Psoas muscle (tissue), 8 donors: Measurements from ENCODE around the gene POU6F1. TPM values are rescaled to one million over a fixed set of nuclear protein-coding genes. Genes with fewer than 3 reads are reported as not detected.

Experiments used
- ATAC-seq, 4 donors: fragments of 200-7000 bp; cut with Tn5 transposase; one replicate each; pipeline ENCODE4 v1.9.1; 2020; ENCODE audit warnings: moderate library complexity in 3 of 4, mild to moderate bottlenecking in 2 of 4
- DNase-seq, 2 donors: peaks; one replicate each; pipeline ENCODE4 v3.0.0-alpha.2; 2020
- H3K27ac ChIP-seq: fragments of 200-600 bp; one replicate; pipeline ENCODE4 v1.8.0; 2022
- H3K27me3 ChIP-seq, 3 donors: fragments of 200-600 bp in 1 of 3; one replicate each; pipeline versions ENCODE4 v1.6.1 to v1.8.0; 2013 to 2022; ENCODE audit warnings: low read length in 2 of 3, mild to moderate bottlenecking in 2 of 3, moderate library complexity in 1 of 3; ENCODE audit not compliant: insufficient read depth in 3 of 3
- H3K36me3 ChIP-seq, 2 donors: fragments of 200-600 bp in 1 of 2; one replicate each; pipeline versions ENCODE4 v1.6.1 to v1.8.0; 2013 to 2022; ENCODE audit warnings: low read depth in 1 of 2, mild to moderate bottlenecking in 1 of 2, moderate library complexity in 1 of 2; ENCODE audit not compliant: insufficient read depth in 1 of 2
- H3K4me1 ChIP-seq: fragments of 200-600 bp; one replicate; pipeline ENCODE4 v1.8.0; 2022
- H3K4me3 ChIP-seq: fragments of 200-600 bp; one replicate; pipeline ENCODE4 v1.8.0; 2022; ENCODE audit warnings: mild to moderate bottlenecking
- H3K9me3 ChIP-seq: fragments of 200-600 bp; one replicate; pipeline ENCODE4 v1.8.0; 2022
- WGBS, 3 donors: extraction: QIAGEN DNeasy Blood & Tissue Kit; methylation state at CpG; one replicate each; pipeline versions ENCODE4 v1.1.6 to v1.1.7; 2013; 5-methylcytosine and 5-hydroxymethylcytosine counted together
- intact Hi-C, 2 donors: fragments of 100-400 bp; cut with DNase I; formaldehyde crosslinking; loops; one replicate each; pipeline versions ENCODE4 v1.11.0 to v1.14.2; 2022
- polyA plus RNA-seq, 3 donors: library from polyadenylated mRNA; stranded (reverse); fragments of 200-250 nt; gene quantifications; one replicate each; pipeline ENCODE4 v1.2.3, GENCODE V29; 2013
- total RNA-seq, 4 donors: library from RNA; stranded (reverse); fragmentation: NEBNext Ultra II Directional in 2 of 4; extraction: Animal tissue kit (Norgen Biotek cat#: 25700) in 2 of 4; gene quantifications; one replicate each; pipeline versions ENCODE4 v1.2.1 to v1.2.4, GENCODE V29; 2021 to 2023
- TF ChIP-seq, protein P1 (sequence below): fragments of 200-600 bp; IDR thresholded peaks from one replicate; pipeline ENCODE4 v1.8.0; 2022; ENCODE audit warnings: antibody characterized with exemption
- donor health status: healthy with polysubstance abuse.
- donor health status: DM: no; HTN: no; CAD: no; lungs with moderate emphysema.
- donor health status: Bipolar disorder and iron deficiency.
- donor health status: healthy.
- donor health status: DM: yes; HTN: yes; CAD: no.
- donor health status: DM: no; HTN: no; CAD: no.
- donor health status: DM: no; HTN: no; CAD: no.
- donor health status: DM: yes; HTN: yes; CAD: no.

The POU6F1 gene
- total and polyA plus RNA-seq, 7 donors = 2.3 to 20.9 (median 10.3) TPM

DNA sequence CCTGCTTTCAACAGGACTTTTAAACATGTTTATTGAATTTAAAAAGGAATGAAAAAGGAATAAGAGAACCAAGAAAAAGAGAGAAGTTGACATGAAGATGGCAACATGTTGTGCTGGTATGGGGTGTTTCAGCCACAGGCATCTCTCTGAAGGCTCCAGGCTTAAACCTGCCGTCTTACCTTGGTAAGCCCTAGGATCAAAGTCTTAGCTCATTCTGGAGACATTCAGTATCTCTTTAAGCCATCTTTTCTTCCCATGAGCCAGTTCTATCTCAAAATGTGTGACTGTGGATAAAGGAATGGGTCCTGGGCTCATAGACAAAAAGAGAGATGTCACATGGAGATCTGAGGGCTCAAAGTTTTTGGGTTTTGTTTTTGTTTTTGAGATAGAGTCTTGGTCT lies 43.4 kb downstream of the POU6F1 start:
- H3K4me3 ChIP-seq = no peak overlapping the region
- intact Hi-C loops = loop anchor here in 1 of 2 donors (5.0 kb wide), 1 partner anchor 43 kb away; the partner anchor contains the start of gene POU6F1
- 48 to 72% (median 52%) methylated on average over 1 of the region's 1 CpG for WGBS, 3 donors
- H3K9me3 ChIP-seq = no peaks in the 10 kb centered on the region
- ATAC-seq (no peak), DNase-seq (no peak)
- H3K27me3 ChIP-seq = no peaks in the 10 kb centered on the region
- H3K4me1 ChIP-seq = peaks cover 23% of the 10 kb centered on the region
- no peak overlapping the region for H3K27ac ChIP-seq
- TF ChIP-seq, protein P1, sequence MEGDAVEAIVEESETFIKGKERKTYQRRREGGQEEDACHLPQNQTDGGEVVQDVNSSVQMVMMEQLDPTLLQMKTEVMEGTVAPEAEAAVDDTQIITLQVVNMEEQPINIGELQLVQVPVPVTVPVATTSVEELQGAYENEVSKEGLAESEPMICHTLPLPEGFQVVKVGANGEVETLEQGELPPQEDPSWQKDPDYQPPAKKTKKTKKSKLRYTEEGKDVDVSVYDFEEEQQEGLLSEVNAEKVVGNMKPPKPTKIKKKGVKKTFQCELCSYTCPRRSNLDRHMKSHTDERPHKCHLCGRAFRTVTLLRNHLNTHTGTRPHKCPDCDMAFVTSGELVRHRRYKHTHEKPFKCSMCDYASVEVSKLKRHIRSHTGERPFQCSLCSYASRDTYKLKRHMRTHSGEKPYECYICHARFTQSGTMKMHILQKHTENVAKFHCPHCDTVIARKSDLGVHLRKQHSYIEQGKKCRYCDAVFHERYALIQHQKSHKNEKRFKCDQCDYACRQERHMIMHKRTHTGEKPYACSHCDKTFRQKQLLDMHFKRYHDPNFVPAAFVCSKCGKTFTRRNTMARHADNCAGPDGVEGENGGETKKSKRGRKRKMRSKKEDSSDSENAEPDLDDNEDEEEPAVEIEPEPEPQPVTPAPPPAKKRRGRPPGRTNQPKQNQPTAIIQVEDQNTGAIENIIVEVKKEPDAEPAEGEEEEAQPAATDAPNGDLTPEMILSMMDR = no peak
- no peaks in the 10 kb centered on the region for H3K36me3 ChIP-seq

DNA sequence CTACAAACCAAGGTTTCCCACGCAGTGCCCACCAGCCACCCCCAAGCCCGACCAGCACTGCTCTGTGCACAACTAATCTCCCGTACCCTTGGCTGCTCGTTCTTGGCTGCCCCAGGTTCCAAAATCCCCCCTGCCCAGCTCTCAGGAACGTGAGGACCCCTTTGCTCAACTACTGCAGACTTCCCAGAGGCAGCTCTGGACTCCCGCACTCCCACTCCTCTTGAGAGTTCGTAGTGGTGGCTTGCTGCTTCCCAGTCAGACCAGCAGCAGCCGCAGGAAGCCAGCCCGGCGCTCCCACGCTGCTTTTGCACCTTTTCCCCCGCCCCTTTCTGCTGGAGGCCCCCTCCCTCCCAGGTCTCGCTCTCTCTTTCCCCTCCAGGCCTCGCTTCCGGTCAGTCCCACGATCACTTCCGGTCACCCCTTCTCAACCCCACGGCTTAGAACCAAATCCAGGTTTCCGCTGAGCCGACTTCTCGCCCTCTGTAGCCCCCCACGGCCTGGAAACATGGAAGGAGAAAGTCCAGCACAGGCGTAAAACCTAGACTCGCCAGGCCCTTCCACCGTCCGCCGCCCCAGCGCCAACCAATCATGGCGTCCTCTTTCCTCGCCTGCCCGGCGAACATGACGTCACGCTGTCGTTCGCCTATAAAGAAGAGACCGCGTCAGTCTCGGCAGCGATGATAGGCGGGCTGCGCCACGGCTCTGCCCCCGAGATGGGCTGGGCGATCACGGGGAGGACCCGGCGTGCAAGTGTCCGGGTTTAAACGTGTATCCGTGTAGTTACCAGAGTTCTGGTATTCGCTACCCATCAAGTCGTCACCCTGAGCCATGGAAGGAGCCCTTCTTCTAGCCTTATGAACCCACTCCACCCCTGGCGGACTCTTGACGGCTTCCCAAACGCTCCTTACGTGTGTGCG lies 45.1 kb downstream of the POU6F1 start, which contains the start of gene TFCP2:
Gene TFCP2, minus strand, starts transcription at position 621 of the 917 bp plus-strand sequence. CDS start 713 bp downstream, outside the sequence.
- intact Hi-C loops = loop anchor here (2.0 to 5.0 kb wide), 2 partner anchors 45 to 46 kb away; partner anchors contain the start of gene POU6F1 (in 2 of the 2)
- ATAC-seq (peak; percentile 97 to 99 (median 98)), DNase-seq (peak; percentile 97 to 99)
- WGBS, 3 donors = 0 to 2% (median 1%) methylated on average over 58 of the region's 58 CpGs
- Histone ChIP-seq H3K27me3 (no peaks in the 10 kb centered on the region), H3K4me3 (peak within 1 kb of the TSS; percentile 88), H3K36me3 (no peaks in the 10 kb centered on the region), H3K27ac (peak within 1 kb of the TSS; percentile 99), H3K4me1 (peaks cover 25% of the 10 kb centered on the region), H3K9me3 (no peaks in the 10 kb centered on the region)
- TF ChIP-seq, protein P1 = no peak

DNA sequence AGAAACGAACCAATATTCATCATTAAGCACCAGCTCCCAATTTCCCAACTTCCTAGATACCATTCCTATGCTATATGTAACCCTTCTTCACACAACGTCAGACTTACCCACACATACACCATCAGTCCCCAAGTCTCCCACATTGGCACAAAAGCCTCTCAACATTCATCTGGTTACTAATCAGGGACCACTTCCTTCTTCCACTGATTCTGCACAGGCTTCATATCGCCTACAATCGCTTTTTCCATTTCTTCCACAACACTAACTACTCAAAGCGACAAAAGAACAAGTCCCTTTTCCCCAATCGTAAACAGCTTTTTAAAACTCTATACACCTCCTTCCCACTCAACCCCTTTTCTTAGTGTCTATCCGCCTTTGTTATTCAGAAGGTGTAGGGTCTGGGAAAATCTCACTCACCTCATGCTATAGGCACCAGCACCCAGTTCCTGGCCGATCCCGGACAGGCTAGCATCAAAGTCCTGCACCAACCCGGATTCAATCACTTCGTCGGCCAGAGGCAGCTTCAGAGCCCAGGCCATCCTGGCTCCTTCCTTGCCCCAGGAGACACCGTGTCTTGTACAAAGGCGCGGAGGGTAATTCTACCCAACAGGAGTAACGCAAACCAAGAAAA lies 45.9 kb downstream of the POU6F1 start:
- TF ChIP-seq, protein P1 = no peak
- peak overlapping the region; percentile 99 for H3K27ac ChIP-seq
- DNase-seq = no peak
- intact Hi-C loops = loop anchor here (2.0 to 5.0 kb wide), 2 partner anchors 45 to 47 kb away; partner anchors contain the start of gene POU6F1 (in 2 of the 2)
- peaks cover 25% of the 10 kb centered on the region for H3K4me1 ChIP-seq
- H3K36me3 ChIP-seq = no peaks in the 10 kb centered on the region
- H3K9me3 ChIP-seq = no peaks in the 10 kb centered on the region
- WGBS, 3 donors = 4 to 5% (median 5%) methylated on average over 16 of the region's 16 CpGs
- H3K27me3 ChIP-seq = no peaks in the 10 kb centered on the region
- ATAC-seq = peak in 3 of 4 donors; percentile 12 to 24 (median 23)
- H3K4me3 ChIP-seq = peak overlapping the region; percentile 88

- intact Hi-C loops = no loop called here
- no peak for DNase-seq
- 65 to 100% (median 82%) methylated on average over 3 of the region's 3 CpGs for WGBS, 3 donors
- peaks cover 6% of the 10 kb centered on the region for H3K4me1 ChIP-seq
- no peaks in the 10 kb centered on the region for H3K9me3 ChIP-seq
- no peak overlapping the region for H3K4me3 ChIP-seq
- TF ChIP-seq, protein P1 = no peak
- no peak for ATAC-seq
- no peak overlapping the region for H3K27ac ChIP-seq
- H3K27me3 ChIP-seq = no peaks in the 10 kb centered on the region
- H3K36me3 ChIP-seq = no peaks in the 10 kb centered on the region
Measured at GRCh38 chr12:51163795-51164194, 54.1 kb downstream of the POU6F1 start.
